ENCODE data around the gene NOVA1.

The NOVA1 gene

DNA sequence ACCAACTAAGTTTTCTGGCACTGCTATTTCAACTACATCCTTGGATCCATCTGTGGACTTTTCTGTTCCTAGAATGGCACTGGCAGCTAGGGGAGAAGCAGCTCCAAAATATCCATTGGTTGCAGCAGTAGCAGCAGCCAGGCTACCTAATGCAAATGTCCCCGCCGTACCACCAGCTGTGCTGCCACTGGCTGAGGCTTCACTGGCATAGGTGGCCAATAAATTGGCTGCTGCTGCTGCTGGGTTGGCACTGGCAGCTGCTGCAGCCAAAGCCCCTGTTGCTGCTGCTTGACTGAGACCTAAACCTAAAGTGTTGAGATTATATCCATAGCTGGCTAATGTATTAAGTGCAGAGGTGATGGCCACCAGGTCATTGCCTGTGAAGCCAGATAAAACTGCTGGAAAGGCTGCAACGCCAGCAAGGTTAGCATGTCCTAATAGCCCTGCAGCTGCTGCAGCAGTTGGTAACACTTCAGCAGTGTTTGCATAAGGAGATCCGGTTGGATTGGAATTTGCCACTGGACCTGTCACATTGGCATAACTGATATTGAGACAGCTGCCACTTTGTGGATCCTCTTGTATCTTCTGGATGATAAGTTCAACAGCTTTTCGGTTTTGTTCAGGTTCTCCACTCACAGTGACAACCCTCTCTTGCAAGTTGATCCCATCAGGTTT is 149.5 kb downstream of the NOVA1 start:
- no peak for TF ChIP-seq EZH2phosphoT487 (IDR thresholded peaks at IDR 0.05; ENCODE audit: borderline replicate concordance, low read length)
- TF ChIP-seq, protein P1, sequence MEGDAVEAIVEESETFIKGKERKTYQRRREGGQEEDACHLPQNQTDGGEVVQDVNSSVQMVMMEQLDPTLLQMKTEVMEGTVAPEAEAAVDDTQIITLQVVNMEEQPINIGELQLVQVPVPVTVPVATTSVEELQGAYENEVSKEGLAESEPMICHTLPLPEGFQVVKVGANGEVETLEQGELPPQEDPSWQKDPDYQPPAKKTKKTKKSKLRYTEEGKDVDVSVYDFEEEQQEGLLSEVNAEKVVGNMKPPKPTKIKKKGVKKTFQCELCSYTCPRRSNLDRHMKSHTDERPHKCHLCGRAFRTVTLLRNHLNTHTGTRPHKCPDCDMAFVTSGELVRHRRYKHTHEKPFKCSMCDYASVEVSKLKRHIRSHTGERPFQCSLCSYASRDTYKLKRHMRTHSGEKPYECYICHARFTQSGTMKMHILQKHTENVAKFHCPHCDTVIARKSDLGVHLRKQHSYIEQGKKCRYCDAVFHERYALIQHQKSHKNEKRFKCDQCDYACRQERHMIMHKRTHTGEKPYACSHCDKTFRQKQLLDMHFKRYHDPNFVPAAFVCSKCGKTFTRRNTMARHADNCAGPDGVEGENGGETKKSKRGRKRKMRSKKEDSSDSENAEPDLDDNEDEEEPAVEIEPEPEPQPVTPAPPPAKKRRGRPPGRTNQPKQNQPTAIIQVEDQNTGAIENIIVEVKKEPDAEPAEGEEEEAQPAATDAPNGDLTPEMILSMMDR (IDR thresholded peaks at IDR 0.05; ENCODE audit: low read depth, low read length, poor library complexity, severe bottlenecking), result no peak
- Histone ChIP-seq H3K4me3 (ENCODE audit: low read length) (no peak overlapping the region), H3K27me3 (ENCODE audit: control insufficient read depth, low read length) (no peaks in the 10 kb centered on the region), H3K4me1 (ENCODE audit: control insufficient read depth, low read length) (no peaks in the 10 kb centered on the region), H3K79me2 (ENCODE audit: control insufficient read depth, low read length) (no peaks in the 10 kb centered on the region), H3K4me2 (ENCODE audit: low read length) (no peak overlapping the region), H3K27ac (ENCODE audit: low read depth, low read length) (no peak overlapping the region), H3K9me2 (replicated peaks; ENCODE audit: control insufficient read depth, low read length) (no peaks in the 10 kb centered on the region), H3F3A (ENCODE audit: control insufficient read depth, insufficient read depth) (no peaks in the 10 kb centered on the region), H4K20me1 (ENCODE audit: control insufficient read depth, insufficient read depth, low read depth, low read length) (no peaks in the 10 kb centered on the region), H3K9me3 (ENCODE audit: control insufficient read depth, insufficient read depth, low read length) (peaks cover 7% of the 10 kb centered on the region; the same call in 1 of the 2 replicates), H3K36me3 (ENCODE audit: control insufficient read depth, low read length) (no peaks in the 10 kb centered on the region)

DNA sequence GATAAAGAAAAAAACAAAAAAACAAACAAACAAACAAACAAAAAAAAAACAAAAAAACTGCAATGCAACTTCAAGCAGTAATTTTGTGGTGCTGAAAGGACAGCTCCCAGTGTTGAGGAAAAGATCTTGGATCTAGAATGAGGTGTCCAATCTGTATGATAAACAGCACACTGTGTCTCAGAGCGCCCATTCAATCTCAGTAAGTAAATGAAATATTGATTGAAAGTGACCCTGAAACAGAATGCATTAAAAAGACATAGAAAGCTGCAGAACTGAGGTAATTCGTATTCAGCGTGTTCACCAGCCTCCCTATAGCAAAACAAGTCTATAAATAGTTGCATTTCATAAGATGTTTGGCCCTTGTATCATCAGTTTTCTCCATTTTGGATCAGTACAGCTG is 153.0 kb downstream of the NOVA1 start:
- TF ChIP-seq, protein P1 (IDR thresholded peaks at IDR 0.05; ENCODE audit: low read depth, low read length, poor library complexity, severe bottlenecking), result no peak
- no peak for TF ChIP-seq EZH2phosphoT487 (IDR thresholded peaks at IDR 0.05; ENCODE audit: borderline replicate concordance, low read length)
- Histone ChIP-seq H3K36me3 (ENCODE audit: control insufficient read depth, low read length) (no peaks in the 10 kb centered on the region), H3K4me3 (ENCODE audit: low read length) (no peak overlapping the region), H4K20me1 (ENCODE audit: control insufficient read depth, insufficient read depth, low read depth, low read length) (no peaks in the 10 kb centered on the region), H3F3A (ENCODE audit: control insufficient read depth, insufficient read depth) (no peaks in the 10 kb centered on the region), H3K4me1 (ENCODE audit: control insufficient read depth, low read length) (no peaks in the 10 kb centered on the region), H3K9me3 (ENCODE audit: control insufficient read depth, insufficient read depth, low read length) (peaks cover 7% of the 10 kb centered on the region; the same call in 1 of the 2 replicates), H3K27ac (ENCODE audit: low read depth, low read length) (no peak overlapping the region), H3K79me2 (ENCODE audit: control insufficient read depth, low read length) (no peaks in the 10 kb centered on the region), H3K4me2 (ENCODE audit: low read length) (no peak overlapping the region), H3K9me2 (replicated peaks; ENCODE audit: control insufficient read depth, low read length) (no peaks in the 10 kb centered on the region), H3K27me3 (ENCODE audit: control insufficient read depth, low read length) (no peaks in the 10 kb centered on the region)

DNA sequence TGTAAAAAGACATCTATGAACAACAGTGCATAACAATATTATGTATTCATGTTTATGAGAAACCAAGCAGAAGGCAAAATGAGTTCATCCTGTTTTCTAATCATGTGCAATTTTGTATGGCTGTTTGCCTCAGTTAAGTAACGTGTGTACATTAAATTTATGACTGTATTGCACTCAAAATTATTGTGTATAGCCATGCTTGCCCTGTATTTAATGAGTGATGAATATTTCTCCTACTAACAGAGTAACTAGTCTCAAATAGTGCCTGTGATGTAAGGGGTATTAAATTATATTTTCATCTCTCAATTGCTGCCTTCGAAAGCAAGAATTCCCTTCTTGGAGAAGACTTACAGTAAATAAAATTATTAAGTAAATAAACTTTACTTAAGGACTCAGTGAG is 154.2 kb downstream of the NOVA1 start:
- Histone ChIP-seq H3K79me2 (ENCODE audit: control insufficient read depth, low read length) (no peaks in the 10 kb centered on the region), H3F3A (ENCODE audit: control insufficient read depth, insufficient read depth) (no peaks in the 10 kb centered on the region), H3K4me1 (ENCODE audit: control insufficient read depth, low read length) (no peaks in the 10 kb centered on the region), H3K36me3 (ENCODE audit: control insufficient read depth, low read length) (no peaks in the 10 kb centered on the region), H3K4me2 (ENCODE audit: low read length) (no peak overlapping the region), H3K4me3 (ENCODE audit: low read length) (no peak overlapping the region), H3K9me2 (replicated peaks; ENCODE audit: control insufficient read depth, low read length) (no peaks in the 10 kb centered on the region), H3K27me3 (ENCODE audit: control insufficient read depth, low read length) (no peaks in the 10 kb centered on the region), H3K27ac (ENCODE audit: low read depth, low read length) (no peak overlapping the region), H4K20me1 (ENCODE audit: control insufficient read depth, insufficient read depth, low read depth, low read length) (no peaks in the 10 kb centered on the region), H3K9me3 (ENCODE audit: control insufficient read depth, insufficient read depth, low read length) (peaks cover 7% of the 10 kb centered on the region; the same call in 1 of the 2 replicates)
- TF ChIP-seq, protein P1 (IDR thresholded peaks at IDR 0.05; ENCODE audit: low read depth, low read length, poor library complexity, severe bottlenecking), result no peak
- no peak for TF ChIP-seq EZH2phosphoT487 (IDR thresholded peaks at IDR 0.05; ENCODE audit: borderline replicate concordance, low read length)
